ENCODE results near the gene KDM4B.

The KDM4B gene

DNA sequence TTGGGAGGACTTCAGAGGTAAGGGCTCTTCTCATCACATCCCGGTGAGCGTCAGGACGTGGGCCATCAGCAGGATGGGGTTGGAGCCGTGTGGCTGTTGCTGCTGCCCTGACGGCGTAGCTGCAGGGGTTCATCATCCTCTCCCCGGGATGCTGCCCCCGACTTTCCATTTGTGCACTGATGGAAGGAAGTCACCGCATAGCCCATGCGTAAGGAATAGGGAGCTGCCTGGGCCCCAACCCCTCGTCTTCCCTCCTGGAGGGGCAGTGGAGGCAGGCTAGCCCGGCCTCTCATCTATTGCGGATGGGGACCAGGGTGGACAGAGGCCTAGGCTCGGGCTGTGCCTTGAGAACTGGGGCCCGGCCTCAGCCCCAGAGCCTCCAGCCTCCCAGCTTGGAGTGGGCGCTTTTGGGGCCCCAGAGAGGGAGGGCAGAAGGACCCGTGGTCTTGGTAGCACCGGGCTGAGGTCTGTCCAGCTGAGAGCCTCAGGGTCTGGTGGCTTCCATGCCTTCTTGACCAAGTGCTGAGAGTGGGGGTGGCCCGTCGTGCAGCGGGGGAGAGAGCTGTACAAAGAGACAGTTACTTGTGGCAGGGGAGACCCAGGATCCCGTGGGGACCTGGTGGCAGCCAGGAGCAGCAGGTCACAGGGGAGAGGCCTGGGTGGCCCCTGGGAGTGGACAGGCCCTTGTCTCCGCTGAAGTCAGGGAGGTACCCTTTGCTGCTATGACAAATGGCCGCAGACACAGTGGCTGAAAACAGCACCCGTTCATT is 44.0 kb downstream of the KDM4B start:
- DNase-seq = no peak

DNA sequence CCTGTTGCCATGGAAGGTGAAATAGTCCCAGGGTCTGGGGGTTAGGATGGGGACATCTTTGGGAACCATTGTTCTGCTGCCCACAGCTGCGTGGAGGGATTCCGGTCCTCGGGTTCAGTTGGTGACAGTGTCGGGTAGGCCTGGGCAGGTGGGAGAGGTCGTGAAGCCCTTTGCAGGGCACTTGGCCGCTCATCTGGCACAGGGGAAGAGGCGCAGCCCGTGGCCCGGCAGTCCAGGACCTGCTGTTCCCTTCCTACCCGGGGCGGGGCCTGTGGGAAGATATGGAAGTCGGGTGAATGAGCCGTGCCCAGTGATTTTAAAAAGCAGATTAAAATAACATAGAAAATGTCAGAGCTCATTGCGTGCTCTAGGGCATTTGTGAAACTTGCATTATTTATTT is 44.8 kb downstream of the KDM4B start:
- DNase-seq = no peak

DNA sequence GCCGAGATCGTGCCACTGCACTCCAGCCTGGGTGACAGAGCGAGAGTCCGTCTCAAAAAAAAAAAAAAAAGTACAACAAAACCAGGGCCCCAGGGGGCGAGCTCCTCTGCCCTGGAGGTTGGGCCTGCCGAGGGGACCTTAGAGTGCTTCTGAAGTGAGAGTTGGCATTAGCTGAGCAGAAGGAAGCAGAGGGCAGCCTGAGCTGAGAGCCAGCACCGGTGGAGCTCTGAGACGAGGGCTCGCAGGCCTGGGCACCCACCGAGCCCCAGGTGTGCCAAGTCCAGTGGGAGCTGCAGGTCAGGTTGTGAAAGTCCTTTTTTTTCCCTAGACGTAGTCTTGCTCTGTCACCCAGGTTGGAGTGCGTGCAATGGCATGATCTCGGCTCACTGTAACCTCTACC is 46.0 kb downstream of the KDM4B start:
- DNase-seq = no peak

DNA sequence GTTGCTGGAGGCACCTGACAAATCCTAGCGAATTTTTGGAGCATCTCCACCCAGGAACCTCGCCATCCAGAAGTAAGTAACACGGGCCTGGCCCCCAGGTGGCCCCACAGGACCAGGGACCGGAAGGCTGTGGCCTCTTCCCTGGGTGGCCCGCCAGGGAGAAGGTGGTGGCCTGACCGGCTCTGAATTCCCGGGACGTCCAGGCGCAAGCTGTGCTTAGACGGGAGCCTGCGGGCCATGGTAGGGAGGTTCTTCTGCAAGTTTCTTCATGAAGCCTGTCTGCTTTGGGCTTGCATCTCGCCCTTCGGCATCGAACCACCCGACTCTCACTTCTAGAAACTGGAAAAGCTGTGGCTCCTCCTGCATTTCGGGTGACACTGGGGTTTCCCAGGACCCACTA is 47.4 kb downstream of the KDM4B start:
- DNase-seq = no peak

DNA sequence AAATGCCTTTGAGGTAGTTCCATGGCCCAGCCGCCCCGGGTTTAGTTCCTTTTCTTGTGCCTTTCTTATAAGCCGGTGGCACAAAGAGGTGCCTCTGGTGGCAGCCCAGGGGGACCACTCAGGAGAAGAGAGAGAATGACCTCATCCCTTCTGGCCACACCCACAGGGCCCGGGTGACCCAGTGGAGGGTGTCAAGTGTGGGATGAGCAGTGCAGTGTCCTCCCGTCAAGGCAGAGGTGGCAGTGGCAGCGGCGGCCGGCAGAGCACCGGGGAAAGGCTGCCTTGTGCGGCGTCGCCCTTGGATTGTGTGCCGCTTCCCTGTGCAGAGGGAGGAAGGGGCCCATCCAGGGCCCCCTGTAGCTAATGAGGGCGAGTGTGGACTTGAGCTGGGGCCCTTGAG is 47.9 kb downstream of the KDM4B start:
- DNase-seq = no peak

- DNase-seq = no peak
These were observed 48.3 kb downstream of the KDM4B start for GRCh38 chr19:5017235-5017634.

- DNase-seq = no peak
These were observed 49.5 kb downstream of the KDM4B start for GRCh38 chr19:5018224-5019015.

GRCh38 chr19:5020368-5020767 is 51.5 kb downstream of the KDM4B start:
- DNase-seq = no peak

- DNase-seq = no peak
These were observed 52.1 kb downstream of the KDM4B start for GRCh38 chr19:5021046-5021445.

DNA sequence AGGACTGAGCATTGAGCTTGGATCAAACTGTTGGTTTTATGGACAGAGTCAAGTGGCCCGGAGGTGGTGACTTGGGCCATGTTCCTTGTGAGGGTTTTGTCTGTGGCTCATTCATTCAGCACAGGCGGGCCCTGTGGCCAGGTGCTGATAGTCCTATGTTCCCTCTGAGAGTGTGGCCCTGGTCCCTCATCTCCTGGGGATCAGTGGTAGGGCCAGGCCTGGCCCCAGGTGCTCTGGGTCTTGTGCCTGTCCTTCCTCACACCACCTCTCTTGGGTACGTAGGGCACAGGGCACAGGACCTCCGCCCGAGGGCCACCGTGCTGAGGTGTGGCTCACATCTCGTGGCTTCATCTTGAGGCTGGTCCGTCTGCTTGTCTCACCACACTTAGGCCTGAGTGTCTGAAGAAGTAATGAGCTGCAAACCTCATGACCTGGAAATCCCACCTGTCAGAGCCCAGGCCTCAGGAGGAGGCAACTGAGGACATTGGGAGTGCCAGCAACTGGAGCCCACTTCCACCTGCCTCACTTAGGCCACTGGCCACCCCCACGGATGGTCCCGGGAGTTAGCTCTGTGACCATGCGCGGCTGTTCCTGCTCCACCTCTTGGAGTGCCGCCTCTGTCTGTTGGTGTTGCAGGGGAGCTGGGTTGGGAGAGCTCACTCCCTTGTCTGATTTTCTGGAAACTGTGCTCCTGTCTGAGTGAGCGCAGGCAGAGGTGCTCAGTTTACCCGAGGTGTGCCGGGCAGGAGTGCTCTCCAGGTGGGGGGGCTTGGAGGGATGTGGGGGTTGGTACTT is 53.4 kb downstream of the KDM4B start:
- DNase-seq = no peak

DNA sequence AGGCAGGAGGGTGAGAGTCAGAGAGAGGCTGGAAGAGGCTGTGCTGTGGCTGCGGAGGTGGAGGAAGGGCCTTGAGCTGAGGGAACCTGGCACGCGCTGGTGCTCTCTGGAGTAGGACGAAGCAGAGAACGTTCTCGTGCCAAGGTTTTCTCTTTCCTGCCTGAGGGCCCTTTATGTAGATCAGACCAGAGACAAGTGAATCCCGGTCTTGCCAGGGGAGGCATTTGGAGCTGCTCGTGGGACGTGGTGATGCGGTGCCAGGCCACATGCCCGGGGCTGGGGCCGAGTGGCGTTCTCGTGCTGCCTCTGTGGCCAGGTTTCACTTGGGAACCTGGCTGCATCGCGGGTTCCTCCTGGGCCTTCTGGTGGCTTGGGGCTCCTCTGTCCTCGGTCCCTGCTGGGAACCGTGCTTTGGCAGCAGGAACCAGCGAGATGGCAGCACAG is 54.2 kb downstream of the KDM4B start:
- peak in 16 of 56 donors; percentile 3 to 63 (median 38) for DNase-seq

DNA sequence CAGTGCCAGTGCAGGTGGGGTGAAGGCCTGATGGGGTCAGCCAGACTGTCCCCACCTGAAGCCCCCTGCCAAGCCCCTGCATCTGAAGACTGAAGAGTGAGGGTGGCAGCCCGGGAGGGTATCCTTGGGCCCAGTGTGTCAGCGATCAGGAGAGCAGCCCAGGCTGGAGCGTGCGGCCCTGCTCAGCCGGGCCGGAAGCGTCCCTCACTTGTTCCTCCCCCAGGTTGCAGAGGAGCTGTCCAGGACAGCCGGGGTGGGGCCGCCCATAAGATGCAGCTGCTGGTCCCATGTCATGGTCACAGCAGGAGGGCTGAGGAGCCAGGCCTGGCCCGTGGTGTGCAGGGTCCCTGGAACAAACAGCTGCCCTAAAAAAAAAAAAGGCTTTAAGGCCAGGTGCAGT is 55.4 kb downstream of the KDM4B start:
- no peak for DNase-seq

DNA sequence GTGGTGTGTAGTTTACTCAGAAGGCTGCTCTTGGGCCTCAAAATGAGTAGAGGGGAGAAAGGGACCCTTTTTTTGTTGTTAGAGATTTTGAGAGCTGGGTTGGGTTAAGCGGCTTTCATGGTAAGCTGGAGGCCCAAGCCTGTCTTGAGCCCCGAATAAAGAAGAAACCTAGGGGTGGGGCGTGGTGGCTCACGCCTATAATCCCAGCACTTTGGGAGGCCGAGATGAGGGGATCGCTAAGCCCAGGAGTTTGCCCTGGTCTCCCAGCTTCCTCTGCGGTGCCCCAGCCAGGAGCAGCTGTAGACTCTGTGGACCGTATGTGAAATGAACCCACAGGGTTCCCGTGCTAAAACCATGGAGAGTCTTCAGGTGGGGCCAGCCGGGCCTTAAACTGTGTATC is 56.1 kb downstream of the KDM4B start:
- no peak for DNase-seq

- DNase-seq = peak in 1 of 56 donors; percentile 47
These were observed 57.9 kb downstream of the KDM4B start for GRCh38 chr19:5026706-5027273.

DNA sequence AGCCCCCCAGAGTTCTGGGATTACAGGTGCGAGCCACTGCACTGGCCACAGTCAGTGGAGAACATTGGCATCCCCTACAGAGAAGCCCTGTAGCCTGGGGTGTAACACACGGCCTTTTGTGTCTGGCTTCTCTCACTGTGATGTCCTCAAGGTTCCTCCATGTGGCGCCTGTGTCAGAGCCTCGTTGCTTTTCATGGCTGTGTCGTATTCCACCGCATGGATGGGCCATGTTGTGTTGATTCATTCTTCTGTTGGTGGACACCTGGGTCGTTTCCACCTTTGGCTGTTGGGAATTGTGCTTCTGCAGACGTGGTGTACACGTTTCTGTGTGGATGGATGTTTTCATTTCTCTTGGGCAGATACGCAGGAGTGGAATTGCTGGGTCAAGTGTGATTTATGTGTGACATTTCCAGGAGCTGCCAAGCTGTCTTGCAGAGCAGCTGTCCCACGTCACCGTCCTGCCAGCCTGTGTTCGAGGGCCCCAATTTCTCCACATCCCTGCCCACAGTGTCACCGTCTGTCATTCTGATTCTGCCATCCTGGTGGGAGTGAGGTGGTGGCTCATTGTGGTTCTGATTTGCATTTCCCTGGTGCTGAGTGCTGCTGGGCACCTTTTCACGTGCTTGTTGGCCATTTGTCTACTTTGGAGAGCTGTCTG is 59.4 kb downstream of the KDM4B start:
- no peak for DNase-seq

GRCh38 chr19:5029596-5029995 is 60.7 kb downstream of the KDM4B start:
- peak in 6 of 56 donors; percentile 12 to 42 (median 24) for DNase-seq

DNA sequence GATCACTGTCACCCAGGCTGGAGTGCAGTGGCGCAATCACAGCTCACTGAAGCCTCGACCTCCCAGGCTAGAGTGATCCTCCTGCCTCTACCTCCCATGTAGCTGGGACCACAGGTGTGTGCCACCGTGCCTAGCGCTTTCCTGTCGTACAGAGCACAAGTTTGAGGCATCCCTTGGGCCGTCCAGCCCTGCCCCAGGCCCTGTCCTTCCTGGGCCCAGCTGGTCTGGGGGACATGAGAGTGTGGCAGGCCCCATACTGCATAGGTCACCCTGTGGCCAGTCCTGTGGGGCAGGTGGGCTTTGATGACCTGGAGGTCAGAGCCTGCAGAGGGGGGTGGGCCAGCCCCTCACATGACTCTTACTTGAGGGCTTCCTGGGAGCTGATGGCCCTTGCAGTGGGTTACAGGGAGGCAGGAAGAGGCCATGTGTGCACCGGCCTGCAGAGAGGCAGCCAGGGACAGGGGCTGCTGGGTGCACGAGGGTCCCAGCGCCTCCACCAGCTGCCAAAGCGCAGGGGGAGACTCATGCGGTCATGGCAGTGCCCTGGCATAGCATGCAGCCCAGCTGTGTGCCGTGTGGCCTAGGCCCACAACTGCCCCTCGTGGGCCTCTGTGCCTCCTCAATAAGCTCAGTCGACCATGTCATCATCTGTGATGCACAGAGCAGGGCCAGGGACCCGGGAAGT is 61.4 kb downstream of the KDM4B start:
- DNase-seq = no peak

DNA sequence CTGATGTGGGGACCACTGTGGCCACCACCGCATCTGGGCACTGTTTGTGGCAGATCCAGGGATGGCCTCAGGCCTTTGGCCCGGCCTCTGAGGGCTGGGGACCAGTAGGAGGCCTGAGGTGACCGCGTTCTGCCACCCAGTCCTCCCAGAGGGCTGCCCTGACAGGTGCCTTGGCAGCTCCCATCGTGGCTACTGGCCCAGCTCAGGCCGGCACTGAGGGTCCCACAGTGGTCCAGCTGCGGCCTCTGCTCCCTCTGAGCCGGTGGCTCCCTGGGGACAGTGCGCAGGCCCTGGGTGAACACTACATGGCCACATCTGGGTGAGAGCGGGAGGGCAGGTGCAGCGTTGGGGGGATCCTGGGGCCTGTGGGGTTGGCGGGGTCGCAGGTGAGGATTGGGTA is 61.9 kb downstream of the KDM4B start:
- DNase-seq = no peak

DNA sequence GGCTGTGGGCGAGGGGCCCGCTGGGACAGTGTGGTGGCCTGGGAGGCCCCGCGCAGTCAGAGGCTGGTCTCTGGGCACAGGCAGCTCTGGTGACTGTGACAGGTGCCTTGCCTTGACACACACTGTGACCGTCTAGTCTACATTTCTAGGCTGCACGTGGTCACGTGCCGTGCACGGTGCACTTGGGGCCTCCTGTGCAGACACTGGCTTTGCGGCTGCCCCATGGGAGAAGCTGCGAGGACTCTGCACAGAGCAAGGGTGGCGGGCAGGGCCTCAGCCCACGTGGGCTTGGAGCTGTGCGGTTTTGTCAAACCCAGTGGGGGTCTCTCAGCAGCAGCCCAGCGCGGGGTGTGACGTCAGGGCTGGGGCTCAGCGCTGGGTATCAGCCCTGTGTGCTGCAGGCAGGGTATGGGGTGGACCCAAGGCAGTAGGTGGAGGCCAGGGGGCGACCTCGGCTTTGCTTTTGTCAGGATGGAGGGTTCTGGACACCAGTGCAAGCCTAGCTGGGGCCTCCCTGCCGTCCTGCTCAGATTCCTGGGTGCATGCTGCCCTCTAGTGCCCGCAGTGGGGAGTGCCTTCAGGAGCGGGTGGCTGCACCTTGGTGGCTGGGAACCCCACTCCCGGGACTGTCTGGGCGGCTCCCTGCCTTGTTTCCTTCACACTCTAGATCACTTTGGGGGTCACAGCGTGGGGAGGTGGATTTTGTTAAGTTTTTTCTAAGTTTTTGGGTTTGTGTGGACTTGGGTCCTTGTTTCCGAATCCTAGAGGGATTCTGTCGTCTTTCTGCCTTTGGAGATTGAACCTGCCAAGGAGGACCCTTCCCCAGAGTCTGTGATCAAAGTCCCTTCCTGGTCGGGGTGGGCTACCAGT is 62.6 kb downstream of the KDM4B start:
- peak in 55 of 56 donors; percentile 12 to 87 (median 64) for DNase-seq

Data from amygdala (tissue), 56 donors.